ENCODE measurements around the gene PDE6H. TPM values are rescaled to one million over a fixed set of nuclear protein-coding genes. Genes with fewer than 3 reads are reported as not detected.

Gene PDE6H
- total RNA-seq, 1 experiment from 2014 or later = not detected

DNA sequence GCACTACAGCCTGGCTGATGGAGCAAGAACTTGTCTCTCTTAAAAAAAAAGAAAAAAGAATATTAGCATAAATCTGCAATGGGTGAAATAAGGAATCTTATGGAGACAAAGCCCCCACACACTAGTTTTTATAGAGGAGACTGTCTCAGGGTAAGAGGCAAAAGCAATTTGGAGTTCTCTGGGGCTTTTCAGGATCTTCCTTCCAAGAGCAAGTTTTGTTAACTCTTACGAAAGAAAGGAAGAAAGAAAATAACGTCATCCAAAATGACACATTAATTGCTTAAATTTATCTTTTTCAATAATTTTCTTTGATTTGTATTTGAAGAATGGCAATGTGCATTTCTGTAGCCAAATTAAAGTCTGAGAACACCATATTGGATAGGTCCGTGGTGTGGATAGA lies 3.8 kb downstream of the PDE6H start:
- Histone ChIP-seq H3K4me1 (replicated peaks; ENCODE audit: insufficient read depth) (no peaks in the 10 kb centered on the region), H2AFZ (no peak overlapping the region), H3K9me2 (ENCODE audit: insufficient read depth) (no peaks in the 10 kb centered on the region), H3K27ac (no peak overlapping the region), H3K4me3 (no peak overlapping the region), H3K79me2 (ENCODE audit: low read depth) (no peaks in the 10 kb centered on the region), H3K27me3 (ENCODE audit: insufficient read depth, low read depth) (no peaks in the 10 kb centered on the region), H3K4me2 (no peak overlapping the region), H3K9me3 (ENCODE audit: insufficient read depth, low read depth) (no peaks in the 10 kb centered on the region), H3F3A (ENCODE audit: insufficient read depth, low read depth) (no peaks in the 10 kb centered on the region), H4K20me1 (ENCODE audit: insufficient read depth) (no peaks in the 10 kb centered on the region), H3K36me3 (ENCODE audit: low read depth) (no peaks in the 10 kb centered on the region)
- no TSS peak for BruUV-seq (replicated peaks)
- POLR2A ChIA-PET (ENCODE audit: unreplicated experiment) = no interaction called here
- intact Hi-C loops (cut with micrococcal nuclease; ENCODE audit: unreplicated experiment) = no loop called here
- CTCF ChIA-PET = no interaction called here
- TF ChIP-seq, protein P1, sequence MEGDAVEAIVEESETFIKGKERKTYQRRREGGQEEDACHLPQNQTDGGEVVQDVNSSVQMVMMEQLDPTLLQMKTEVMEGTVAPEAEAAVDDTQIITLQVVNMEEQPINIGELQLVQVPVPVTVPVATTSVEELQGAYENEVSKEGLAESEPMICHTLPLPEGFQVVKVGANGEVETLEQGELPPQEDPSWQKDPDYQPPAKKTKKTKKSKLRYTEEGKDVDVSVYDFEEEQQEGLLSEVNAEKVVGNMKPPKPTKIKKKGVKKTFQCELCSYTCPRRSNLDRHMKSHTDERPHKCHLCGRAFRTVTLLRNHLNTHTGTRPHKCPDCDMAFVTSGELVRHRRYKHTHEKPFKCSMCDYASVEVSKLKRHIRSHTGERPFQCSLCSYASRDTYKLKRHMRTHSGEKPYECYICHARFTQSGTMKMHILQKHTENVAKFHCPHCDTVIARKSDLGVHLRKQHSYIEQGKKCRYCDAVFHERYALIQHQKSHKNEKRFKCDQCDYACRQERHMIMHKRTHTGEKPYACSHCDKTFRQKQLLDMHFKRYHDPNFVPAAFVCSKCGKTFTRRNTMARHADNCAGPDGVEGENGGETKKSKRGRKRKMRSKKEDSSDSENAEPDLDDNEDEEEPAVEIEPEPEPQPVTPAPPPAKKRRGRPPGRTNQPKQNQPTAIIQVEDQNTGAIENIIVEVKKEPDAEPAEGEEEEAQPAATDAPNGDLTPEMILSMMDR (conservative IDR thresholded peaks at IDR 0.05) = no peak
- no peak for TF ChIP-seq EZH2 (IDR thresholded peaks at IDR 0.05; ENCODE audit: low read depth)
- DNase-seq = no peak

- H3K36me3 ChIP-seq (ENCODE audit: low read depth) = no peaks in the 10 kb centered on the region
- no peak overlapping the region for H2AFZ ChIP-seq
- H3K27me3 ChIP-seq (ENCODE audit: insufficient read depth, low read depth) = no peaks in the 10 kb centered on the region
- no peaks in the 10 kb centered on the region for H3F3A ChIP-seq (ENCODE audit: insufficient read depth, low read depth)
- intact Hi-C loops (cut with micrococcal nuclease; ENCODE audit: unreplicated experiment) = no loop called here
- no peaks in the 10 kb centered on the region for H3K79me2 ChIP-seq (ENCODE audit: low read depth)
- no peaks in the 10 kb centered on the region for H3K4me1 ChIP-seq (replicated peaks; ENCODE audit: insufficient read depth)
- no peak overlapping the region for H3K4me2 ChIP-seq
- no TSS peak for BruUV-seq (replicated peaks)
- ChIA-PET POLR2A (ENCODE audit: unreplicated experiment) (no interaction called here), CTCF (no interaction called here)
- no peaks in the 10 kb centered on the region for H4K20me1 ChIP-seq (ENCODE audit: insufficient read depth)
- no peak overlapping the region for H3K4me3 ChIP-seq
- TF ChIP-seq, protein P1 (conservative IDR thresholded peaks at IDR 0.05) = no peak
- no peak for TF ChIP-seq EZH2 (IDR thresholded peaks at IDR 0.05; ENCODE audit: low read depth)
- H3K9me3 ChIP-seq (ENCODE audit: insufficient read depth, low read depth) = no peaks in the 10 kb centered on the region
- H3K27ac ChIP-seq = no peak overlapping the region
- H3K9me2 ChIP-seq (ENCODE audit: insufficient read depth) = no peaks in the 10 kb centered on the region
- DNase-seq = no peak
Observed at GRCh38 chr12:14979468-14979867, 6.6 kb downstream of the PDE6H start.

GRCh38 chr12:14981049-14981448 lies 8.2 kb downstream of the PDE6H start:
- Histone ChIP-seq H3K79me2 (ENCODE audit: low read depth) (no peaks in the 10 kb centered on the region), H3K27me3 (ENCODE audit: insufficient read depth, low read depth) (no peaks in the 10 kb centered on the region), H3K4me1 (replicated peaks; ENCODE audit: insufficient read depth) (no peaks in the 10 kb centered on the region), H3F3A (ENCODE audit: insufficient read depth, low read depth) (no peaks in the 10 kb centered on the region), H3K27ac (no peak overlapping the region), H3K9me2 (ENCODE audit: insufficient read depth) (no peaks in the 10 kb centered on the region), H4K20me1 (ENCODE audit: insufficient read depth) (no peaks in the 10 kb centered on the region), H3K36me3 (ENCODE audit: low read depth) (no peaks in the 10 kb centered on the region), H2AFZ (no peak overlapping the region), H3K9me3 (ENCODE audit: insufficient read depth, low read depth) (no peaks in the 10 kb centered on the region), H3K4me3 (no peak overlapping the region), H3K4me2 (no peak overlapping the region)
- BruUV-seq (replicated peaks) = no TSS peak
- ChIA-PET CTCF (interaction anchor here (0.6 kb wide), 1 partner anchor 601 kb away, joined by 3 read pairs; no protein-coding TSS in a partner anchor), POLR2A (ENCODE audit: unreplicated experiment) (no interaction called here)
- TF ChIP-seq, protein P1 (conservative IDR thresholded peaks at IDR 0.05) = no peak
- TF ChIP-seq EZH2 (IDR thresholded peaks at IDR 0.05; ENCODE audit: low read depth) = no peak
- DNase-seq = no peak
- intact Hi-C loops (cut with micrococcal nuclease; ENCODE audit: unreplicated experiment) = no loop called here
